Activated T-helper 2 cell treated with anti-CD3 and anti-CD28 coated beads, Interferon-gamma antibody, Interleukin-2, Interleukin-4, amounts not matched to agents 10 μg/mL and 5 μg/mL and 100 μg/mL, durations not matched to agents 14 hours and 24 hours and 36 hours (primary cell): Measurements from ENCODE around the gene SAMD15. TPM values are rescaled to one million over a fixed set of nuclear protein-coding genes. Genes with fewer than 3 reads are reported as not detected.
"Not testable (repeated sequence)": the region's sequence is repeated elsewhere in the genome, so short reads cannot be mapped to it uniquely, and the experiment has no call there.

Experiments
- DNase-seq: peaks from one replicate; pipeline ENCODE4 v3.0.0; 2021; ENCODE audit warnings: low spot score
- H3K27ac Mint-ChIP-seq: one replicate; pipeline ENCODE4 v1.8.0; 2021; ENCODE audit warnings: mixed read lengths
- H3K27me3 Mint-ChIP-seq: one replicate; pipeline ENCODE4 v1.8.0; 2021; ENCODE audit warnings: low read depth, mixed read lengths
- H3K36me3 Mint-ChIP-seq: one replicate; pipeline ENCODE4 v1.8.0; 2021; ENCODE audit warnings: low read depth, mixed read lengths
- H3K4me1 Mint-ChIP-seq: one replicate; pipeline ENCODE4 v1.8.0; 2021; ENCODE audit warnings: low read depth, mixed read lengths
- H3K4me3 Mint-ChIP-seq: one replicate; pipeline ENCODE4 v1.8.0; 2021; ENCODE audit warnings: low read depth, mild to moderate bottlenecking, moderate library complexity, mixed read lengths
- H3K9me3 Mint-ChIP-seq: one replicate; pipeline ENCODE4 v1.8.0; 2021; ENCODE audit warnings: mixed read lengths
- intact Hi-C: fragments of 100-400 bp; cut with micrococcal nuclease; formaldehyde crosslinking; loops from one replicate; pipeline ENCODE4 v1.15.1; 2023
- total RNA-seq: library from RNA; stranded (reverse); gene quantifications from 2 replicates; pipeline ENCODE4 v1.2.3, GENCODE V29; 2022

Gene SAMD15
- 0.41 and 0.57 TPM in 2 replicates for total RNA-seq

DNA sequence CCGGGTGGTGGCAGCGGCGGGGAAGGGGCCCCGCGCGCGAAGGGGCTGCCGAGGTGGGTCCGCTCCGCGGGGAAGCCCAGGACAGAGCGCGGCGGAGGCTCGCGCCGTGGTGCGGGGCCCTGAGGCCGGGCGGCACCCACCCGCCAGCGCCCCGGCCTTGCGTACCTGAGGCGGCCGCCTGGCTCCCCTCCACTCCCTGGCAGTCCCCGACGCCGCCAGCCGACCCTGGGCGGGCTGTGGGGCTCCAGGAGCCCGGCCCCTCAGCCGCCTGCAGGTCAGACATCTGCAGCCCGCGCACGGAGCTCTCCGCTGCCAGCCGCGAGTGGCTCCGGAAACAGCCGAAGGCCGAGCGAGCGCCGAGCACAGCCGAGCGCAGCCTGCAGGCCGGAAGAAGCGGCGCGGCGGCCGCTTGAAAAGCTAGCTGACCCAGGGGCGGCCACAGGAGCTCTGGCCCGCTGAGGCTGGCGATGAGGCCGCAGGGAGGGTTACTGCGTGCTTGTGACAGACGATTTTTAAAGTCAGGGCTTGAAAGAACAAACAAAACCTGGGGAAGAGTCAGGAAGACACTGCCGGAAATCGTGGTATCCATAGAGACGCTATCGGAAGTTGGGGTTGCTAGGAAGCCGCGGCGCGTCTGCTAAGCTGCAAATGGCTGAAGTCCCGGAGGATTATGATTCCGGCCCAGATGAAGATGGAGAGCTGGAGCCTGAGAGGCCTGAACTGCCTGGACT, at the start of gene SAMD15, which contains the start of gene TMED8:
SAMD15 (plus strand) TSS at position 609 of the 731 bp plus-strand sequence; CDS start at position 649, 40 bp downstream.
TMED8 (minus strand) TSS at position 324 of the 731 bp plus-strand sequence; CDS start at position 283, 41 bp downstream.
- peaks cover 2% of the 10 kb centered on the region for H3K27me3 Mint-ChIP-seq
- H3K4me3 Mint-ChIP-seq, result peak within 1 kb of the TSS; percentile 90
- DNase-seq, result peak; percentile 80
- H3K27ac Mint-ChIP-seq, result peak within 1 kb of the TSS; percentile 89
- intact Hi-C loops, result loop anchor here (1.0 to 5.0 kb wide), 4 partner anchors 56 to 240 kb away; partner anchors contain the start of genes GSTZ1 and VIPAS39
- H3K9me3 Mint-ChIP-seq, result peaks cover 9% of the 10 kb centered on the region
- H3K36me3 Mint-ChIP-seq, result peaks cover 30% of the 10 kb centered on the region
- H3K4me1 Mint-ChIP-seq, result peaks cover 37% of the 10 kb centered on the region

DNA sequence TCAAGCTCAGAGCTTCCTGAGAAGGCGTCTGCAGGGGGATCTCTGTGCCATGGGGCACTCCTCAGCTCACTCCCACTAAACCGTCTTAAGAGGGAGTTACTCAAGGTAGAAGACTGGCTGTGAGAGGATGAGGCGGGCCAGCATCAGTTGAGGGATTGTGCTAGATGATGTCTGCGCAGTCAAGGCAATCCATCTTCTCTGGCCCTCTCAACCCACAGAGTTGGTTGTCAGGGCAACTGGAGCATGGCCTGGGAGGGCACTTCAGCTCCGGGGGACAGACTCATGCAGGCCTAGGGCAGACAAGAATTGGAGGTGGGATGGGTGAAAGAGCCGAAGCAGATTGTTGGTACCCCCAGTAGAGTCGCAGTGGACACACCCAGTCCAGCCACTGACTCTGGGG, 47.3 kb upstream of the SAMD15 start:
- H3K9me3 Mint-ChIP-seq, result no peaks in the 10 kb centered on the region
- H3K4me3 Mint-ChIP-seq, result no peak overlapping the region
- H3K27ac Mint-ChIP-seq, result no peak overlapping the region
- no peaks in the 10 kb centered on the region for H3K36me3 Mint-ChIP-seq
- no peaks in the 10 kb centered on the region for H3K27me3 Mint-ChIP-seq
- intact Hi-C loops, result no loop called here
- H3K4me1 Mint-ChIP-seq, result no peaks in the 10 kb centered on the region
- DNase-seq, result no peak

DNA sequence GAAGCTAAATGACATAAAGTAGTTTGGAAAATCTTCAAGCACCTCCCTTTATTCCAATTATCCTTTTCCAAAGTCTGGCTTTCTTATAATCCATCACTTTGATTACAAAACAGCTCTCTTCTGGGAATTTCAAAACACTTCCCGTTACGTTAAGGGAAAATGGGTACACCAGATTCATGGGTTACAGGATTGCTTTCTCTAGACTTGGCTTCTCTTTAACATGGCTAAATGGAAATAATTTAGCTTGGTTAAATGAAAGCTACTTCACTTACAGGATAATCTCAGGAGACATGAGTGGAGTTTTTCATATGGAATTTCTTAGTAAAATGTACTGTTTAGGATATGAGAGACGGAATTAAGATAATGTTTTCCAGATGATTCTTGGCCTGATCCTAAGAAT, 41.6 kb upstream of the SAMD15 start:
- intact Hi-C loops, result no loop called here
- H3K4me1 Mint-ChIP-seq, result peaks cover 3% of the 10 kb centered on the region
- H3K36me3 Mint-ChIP-seq, result peaks cover 5% of the 10 kb centered on the region
- no peaks in the 10 kb centered on the region for H3K27me3 Mint-ChIP-seq
- no peak overlapping the region for H3K27ac Mint-ChIP-seq
- no peaks in the 10 kb centered on the region for H3K9me3 Mint-ChIP-seq
- DNase-seq, result no peak
- no peak overlapping the region for H3K4me3 Mint-ChIP-seq

DNA sequence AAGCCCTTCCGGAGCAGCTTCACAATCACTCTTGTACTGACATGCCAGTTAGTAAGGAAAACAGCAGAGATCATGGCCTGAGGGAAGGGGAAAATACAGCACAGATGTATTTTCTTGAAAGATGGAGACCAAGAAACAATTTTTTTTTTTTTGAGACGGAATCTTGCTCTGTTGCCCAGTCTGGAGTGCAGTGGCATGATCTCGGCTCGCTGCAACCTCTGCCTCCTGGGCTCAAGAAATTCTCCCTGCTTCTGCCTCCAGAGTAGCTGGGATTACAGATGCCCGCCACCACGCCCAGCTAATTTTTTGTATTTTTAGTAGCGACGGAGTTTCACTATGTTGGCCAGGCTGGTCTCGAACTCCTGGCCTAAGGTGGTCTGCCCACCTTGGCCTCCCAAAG, 39.9 kb upstream of the SAMD15 start:
- intact Hi-C loops, H3K4me3 Mint-ChIP-seq, DNase-seq, H3K27ac Mint-ChIP-seq, H3K4me1 Mint-ChIP-seq, H3K9me3 Mint-ChIP-seq, H3K27me3 Mint-ChIP-seq: not testable (repeated sequence)
- H3K36me3 Mint-ChIP-seq, result peaks cover 14% of the 10 kb centered on the region

DNA sequence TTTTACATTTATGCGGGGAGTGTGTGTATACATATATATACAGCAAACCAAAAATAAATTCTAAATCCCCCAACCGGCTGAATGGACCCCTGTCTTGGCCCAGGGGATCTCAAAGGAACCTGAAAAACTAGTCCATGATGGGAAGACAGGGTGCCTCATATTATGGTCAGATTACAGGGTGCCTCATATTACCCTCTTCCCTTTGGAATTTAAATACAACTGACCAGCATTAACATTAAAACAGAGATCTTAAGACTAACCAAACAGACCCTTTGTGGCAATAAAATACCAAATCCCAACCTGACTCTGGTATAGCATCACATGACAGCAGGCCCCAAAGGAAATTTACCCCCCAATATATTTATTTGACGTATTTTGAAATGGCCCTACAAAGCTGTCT, 39.3 kb upstream of the SAMD15 start:
- Mint-ChIP-seq H3K9me3 (no peaks in the 10 kb centered on the region), H3K27me3 (no peaks in the 10 kb centered on the region), H3K36me3 (peaks cover 20% of the 10 kb centered on the region), H3K4me1 (peaks cover 3% of the 10 kb centered on the region), H3K4me3 (no peak overlapping the region), H3K27ac (no peak overlapping the region)
- intact Hi-C loops, result no loop called here
- no peak for DNase-seq

DNA sequence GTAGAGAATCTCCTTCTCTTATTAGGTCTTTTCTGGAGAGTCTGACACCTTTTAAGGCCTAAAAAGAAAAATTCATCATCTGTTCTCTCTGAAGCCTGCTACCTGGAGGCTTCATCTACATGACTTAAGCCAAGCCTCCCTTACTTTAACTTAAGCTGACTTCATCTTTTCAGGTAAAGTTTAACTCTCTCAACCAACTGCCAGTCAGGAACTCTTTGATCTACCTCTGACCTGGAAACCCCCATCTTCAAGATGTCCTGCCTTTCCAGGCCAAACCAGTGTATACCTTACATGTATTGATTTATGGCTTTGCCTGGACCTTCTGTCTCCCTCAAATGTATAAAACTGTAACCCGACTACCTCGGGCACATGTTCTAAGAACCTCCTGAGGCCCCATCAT, 38.9 kb upstream of the SAMD15 start:
- Mint-ChIP-seq H3K4me1 (peaks cover 3% of the 10 kb centered on the region), H3K36me3 (peaks cover 22% of the 10 kb centered on the region), H3K4me3 (no peak overlapping the region), H3K27me3 (no peaks in the 10 kb centered on the region), H3K9me3 (no peaks in the 10 kb centered on the region), H3K27ac (no peak overlapping the region)
- DNase-seq, result no peak
- intact Hi-C loops, result no loop called here

DNA sequence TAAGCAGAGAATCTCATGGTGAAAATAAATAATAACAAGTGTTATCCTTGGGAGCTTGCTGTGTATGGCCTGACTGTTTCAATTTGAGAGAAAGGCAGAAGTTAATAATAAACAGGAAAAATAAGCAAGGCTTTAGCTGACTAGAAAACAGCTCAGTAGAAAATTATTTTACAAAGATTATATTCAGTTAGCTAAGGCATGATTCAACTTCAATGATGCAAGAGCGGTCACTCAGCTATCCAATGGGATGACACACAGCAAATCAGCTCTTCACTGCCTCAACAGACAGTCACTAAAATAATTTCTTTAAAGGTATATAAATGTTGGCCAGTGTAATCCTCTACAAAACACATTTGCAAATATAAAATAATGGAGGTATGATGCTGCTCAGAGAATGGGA, 37.8 kb upstream of the SAMD15 start:
- intact Hi-C loops, result no loop called here
- no peak overlapping the region for H3K27ac Mint-ChIP-seq
- peaks cover 25% of the 10 kb centered on the region for H3K36me3 Mint-ChIP-seq
- H3K27me3 Mint-ChIP-seq, result no peaks in the 10 kb centered on the region
- no peak for DNase-seq
- peaks cover 3% of the 10 kb centered on the region for H3K4me1 Mint-ChIP-seq
- H3K9me3 Mint-ChIP-seq, result no peaks in the 10 kb centered on the region
- H3K4me3 Mint-ChIP-seq, result no peak overlapping the region

DNA sequence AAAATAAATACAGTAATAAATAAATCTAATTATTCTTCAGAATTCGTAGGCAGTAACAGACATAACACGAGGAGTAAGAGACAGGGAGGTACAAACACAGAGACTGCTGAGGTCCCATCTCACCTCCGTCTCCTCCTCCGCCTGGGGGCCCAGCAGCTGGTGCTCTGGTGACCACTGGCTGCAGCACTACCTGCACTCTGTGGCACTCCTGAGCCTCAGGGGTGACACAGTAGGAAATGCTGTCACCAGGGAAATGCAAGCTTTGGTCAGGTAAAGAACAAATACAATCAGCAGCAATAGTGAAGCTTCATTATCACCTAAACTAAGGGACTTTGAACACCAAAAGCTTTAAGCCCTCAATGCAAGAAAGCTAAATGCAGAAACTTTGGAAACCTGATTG, 36.8 kb upstream of the SAMD15 start:
- Mint-ChIP-seq H3K27ac (no peak overlapping the region), H3K4me3 (no peak overlapping the region), H3K4me1 (peaks cover 3% of the 10 kb centered on the region), H3K36me3 (peaks cover 25% of the 10 kb centered on the region), H3K27me3 (no peaks in the 10 kb centered on the region), H3K9me3 (no peaks in the 10 kb centered on the region)
- intact Hi-C loops, result no loop called here
- no peak for DNase-seq

DNA sequence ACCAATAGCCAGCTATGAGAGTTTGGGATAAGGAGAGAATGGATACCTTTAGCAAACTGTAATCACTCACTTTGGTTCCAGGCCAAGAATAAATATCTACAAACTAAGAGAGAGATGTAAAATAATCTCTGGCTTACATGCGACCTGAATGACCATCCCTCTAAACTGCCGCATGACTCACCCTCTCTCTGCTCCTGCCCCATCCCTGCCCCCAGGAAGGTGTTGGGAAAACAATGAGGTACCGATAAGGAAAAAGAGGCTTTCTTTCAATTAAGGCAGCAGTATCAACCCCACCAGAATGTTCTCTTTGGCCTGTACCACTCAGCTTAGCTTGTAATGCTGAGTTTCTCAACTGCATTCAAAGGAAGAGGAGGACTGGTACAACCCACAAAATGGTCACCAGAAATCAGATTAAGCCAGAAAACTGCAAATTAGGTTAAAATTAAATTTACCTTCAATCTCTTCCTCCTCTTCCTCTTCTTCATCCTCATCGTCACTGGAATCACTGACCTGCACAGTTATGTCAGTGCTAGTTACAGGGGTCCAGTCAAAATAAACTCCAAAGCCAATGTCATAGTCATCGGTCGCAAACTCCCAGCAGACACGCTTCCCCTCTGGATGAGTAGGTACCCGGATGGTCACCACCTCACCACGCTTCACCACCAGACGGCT, 34.3 kb upstream of the SAMD15 start:
- Mint-ChIP-seq H3K27ac (no peak overlapping the region), H3K9me3 (no peaks in the 10 kb centered on the region), H3K4me3 (no peak overlapping the region), H3K27me3 (no peaks in the 10 kb centered on the region), H3K36me3 (peaks cover 25% of the 10 kb centered on the region), H3K4me1 (peaks cover 3% of the 10 kb centered on the region)
- intact Hi-C loops, result no loop called here
- no peak for DNase-seq

DNA sequence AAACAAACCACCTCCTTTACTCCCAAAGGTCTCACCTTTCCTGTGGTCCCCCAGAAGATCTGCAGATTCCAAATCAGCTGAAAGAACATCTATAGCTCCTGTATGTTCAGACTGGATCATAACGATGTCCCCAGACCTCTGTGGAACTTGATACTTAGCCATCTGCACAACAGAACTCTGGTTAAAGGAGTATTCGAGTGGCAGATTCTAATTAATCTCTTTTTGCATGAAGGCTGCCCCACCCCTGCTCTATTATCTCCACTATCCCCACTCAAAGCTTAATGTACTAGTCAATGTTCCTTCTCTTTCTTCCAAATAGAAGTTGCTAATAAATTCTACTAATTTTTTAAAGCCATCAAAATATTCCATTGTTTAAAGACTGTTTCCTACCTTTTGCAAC, 33.5 kb upstream of the SAMD15 start:
- H3K27me3 Mint-ChIP-seq, result no peaks in the 10 kb centered on the region
- H3K27ac Mint-ChIP-seq, result no peak overlapping the region
- H3K36me3 Mint-ChIP-seq, result peaks cover 25% of the 10 kb centered on the region
- H3K4me3 Mint-ChIP-seq, result no peak overlapping the region
- H3K9me3 Mint-ChIP-seq, result no peaks in the 10 kb centered on the region
- DNase-seq, result no peak
- peaks cover 1% of the 10 kb centered on the region for H3K4me1 Mint-ChIP-seq
- intact Hi-C loops, result no loop called here

DNA sequence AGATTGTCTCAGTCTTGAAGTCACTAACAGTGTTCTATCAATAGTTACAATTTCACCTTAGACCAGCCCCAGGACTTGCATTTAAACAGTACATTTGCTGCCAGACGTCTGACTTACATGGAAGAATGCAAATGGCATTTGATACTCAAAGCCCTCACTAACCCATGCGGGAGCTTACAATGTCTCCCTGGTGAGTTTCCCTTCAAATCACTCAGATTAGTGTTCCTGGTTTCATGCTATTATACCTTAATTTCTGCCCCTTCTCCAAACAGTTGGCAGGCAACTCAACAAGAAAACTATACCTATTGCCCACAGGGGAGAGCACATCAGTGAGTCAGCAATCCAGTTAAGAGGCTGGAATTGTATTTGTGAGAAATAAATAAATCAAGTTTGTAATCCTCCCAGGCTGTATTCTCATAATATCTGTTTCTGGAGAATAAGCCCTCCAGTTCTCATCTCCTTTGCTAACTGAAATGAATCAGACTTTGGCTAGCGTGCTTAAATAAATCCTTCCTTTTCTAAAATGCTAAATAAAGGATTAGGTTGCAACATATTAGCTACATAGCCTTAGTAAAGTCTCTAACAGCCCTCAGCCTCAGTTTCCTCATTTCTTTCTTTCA, 32.7 kb upstream of the SAMD15 start:
- Mint-ChIP-seq H3K4me3 (no peak overlapping the region), H3K9me3 (no peaks in the 10 kb centered on the region), H3K4me1 (no peaks in the 10 kb centered on the region), H3K27me3 (no peaks in the 10 kb centered on the region), H3K36me3 (peaks cover 23% of the 10 kb centered on the region), H3K27ac (no peak overlapping the region)
- intact Hi-C loops, result no loop called here
- no peak for DNase-seq

DNA sequence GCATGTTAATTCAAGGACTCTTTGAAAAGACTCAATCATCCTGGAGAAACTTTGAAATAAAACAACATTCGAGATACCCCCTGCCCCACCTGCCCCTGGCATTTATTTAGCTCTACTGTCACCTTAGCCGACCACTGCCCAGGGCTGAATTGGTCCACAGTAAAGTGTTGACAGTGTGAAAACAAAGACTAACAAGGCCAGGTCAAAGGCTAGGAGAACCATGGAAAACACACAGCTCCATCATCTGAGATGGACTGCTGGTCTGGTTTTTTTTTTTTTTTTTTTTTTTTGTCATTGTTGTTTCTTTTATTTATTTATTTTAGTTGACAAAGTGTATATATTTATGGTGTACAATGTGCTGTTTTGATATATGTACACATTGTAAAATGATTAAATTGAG, 30.7 kb upstream of the SAMD15 start:
- DNase-seq, result no peak
- Mint-ChIP-seq H3K4me1 (no peaks in the 10 kb centered on the region), H3K9me3 (no peaks in the 10 kb centered on the region), H3K4me3 (no peak overlapping the region), H3K27ac (no peak overlapping the region), H3K36me3 (peaks cover 28% of the 10 kb centered on the region), H3K27me3 (no peaks in the 10 kb centered on the region)
- intact Hi-C loops, result no loop called here

DNA sequence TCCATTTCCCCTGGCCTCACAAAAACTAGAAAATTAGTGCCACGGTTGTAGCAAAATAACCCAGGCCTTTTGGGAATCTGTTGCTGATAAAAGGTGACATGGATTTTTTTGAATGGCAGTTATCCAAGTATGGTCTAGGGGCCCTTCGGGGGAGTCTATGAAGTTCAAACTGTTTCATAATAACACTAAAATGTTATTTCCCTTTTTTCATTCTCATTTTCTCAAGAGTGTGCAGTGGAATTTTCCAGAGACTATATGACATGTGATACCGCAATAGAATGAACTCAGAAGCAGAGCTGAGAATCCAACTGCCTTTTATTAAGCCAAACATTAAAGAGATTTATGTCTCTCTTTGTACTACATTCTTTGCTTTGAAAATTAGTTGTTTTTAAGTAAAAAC, 29.4 kb upstream of the SAMD15 start:
- intact Hi-C loops, result no loop called here
- Mint-ChIP-seq H3K27me3 (no peaks in the 10 kb centered on the region), H3K4me1 (no peaks in the 10 kb centered on the region), H3K4me3 (no peak overlapping the region), H3K36me3 (peaks cover 20% of the 10 kb centered on the region), H3K9me3 (no peaks in the 10 kb centered on the region), H3K27ac (no peak overlapping the region)
- DNase-seq, result no peak
